WTC11 (cell line): ENCODE results near the gene THBD. TPM values are rescaled to one million over a fixed set of nuclear protein-coding genes. Genes with fewer than 3 reads are reported as not detected.

Source experiments
- ATAC-seq: fragments of 200-7000 bp; cut with Tn5 transposase; 2 replicates; pipeline ENCODE4 v1.10.0; 2021; ENCODE audit warnings: mild to moderate bottlenecking, moderate library complexity
- Bru-seq: library from RNA; stranded (reverse); fragments of 400-500 nt; gene quantifications from one replicate; lab custom pipeline; 2021; lab: Mats Ljungman, UMichigan
- CTCF ChIA-PET: fragments of 300-600 bp; sonication (Branson Sonifier 250); formaldehyde crosslinking; loops from one replicate; lab custom pipeline; 2021; ENCODE audit warnings: antibody characterized with exemption; lab: Charles Lee
- POLR2A ChIA-PET: fragments of 350-600 bp; sonication (Branson Sonifier 250); formaldehyde crosslinking; loops from one replicate; lab custom pipeline; 2021; ENCODE audit warnings: antibody characterized with exemption; lab: Charles Lee
- DNase-seq: peaks from one replicate; pipeline ENCODE4 v3.0.0; 2021; ENCODE audit warnings: low spot score
- H3K27ac Mint-ChIP-seq: 2 replicates; pipeline ENCODE4 v1.8.0; 2021; ENCODE audit warnings: mixed read lengths
- H3K27me3 Mint-ChIP-seq: 2 replicates; pipeline ENCODE4 v1.8.0; 2021; ENCODE audit warnings: low read depth, mild to moderate bottlenecking, moderate library complexity, mixed read lengths
- H3K36me3 Mint-ChIP-seq: 2 replicates; pipeline ENCODE4 v1.8.0; 2021; ENCODE audit warnings: mixed read lengths
- H3K4me1 Mint-ChIP-seq: 2 replicates; pipeline ENCODE4 v1.8.0; 2022; ENCODE audit warnings: mixed read lengths
- H3K4me3 Mint-ChIP-seq: 2 replicates; pipeline ENCODE4 v1.8.0; 2021; ENCODE audit warnings: mild to moderate bottlenecking, moderate library complexity, mixed read lengths
- H3K9me3 Mint-ChIP-seq: 2 replicates; pipeline ENCODE4 v1.8.0; 2021; ENCODE audit warnings: mixed read lengths
- ARID4B ChIP-seq: sonication (generic); formaldehyde crosslinking; IDR thresholded peaks from 2 replicates; pipeline ENCODE4 v1.8.0; 2023; ENCODE audit warnings: missing genetic modification reagents, mild to moderate bottlenecking, borderline replicate concordance
- ATF3 ChIP-seq: sonication (generic); formaldehyde crosslinking; conservative IDR thresholded peaks from 2 replicates; pipeline ENCODE4 v1.8.1; 2022; ENCODE audit warnings: mild to moderate bottlenecking, missing genetic modification reagents
- ATF6 ChIP-seq: sonication (generic); formaldehyde crosslinking; IDR thresholded peaks from 2 replicates; pipeline ENCODE4 v1.8.1; 2023; ENCODE audit warnings: mild to moderate bottlenecking, missing genetic modification reagents
- CREM ChIP-seq: sonication (generic); formaldehyde crosslinking; IDR thresholded peaks from 2 replicates; pipeline ENCODE4 v1.8.1; 2022; ENCODE audit warnings: mild to moderate bottlenecking, missing genetic modification reagents, moderate library complexity
- E2F1 ChIP-seq: sonication (generic); formaldehyde crosslinking; IDR thresholded peaks from 2 replicates; pipeline ENCODE4 v1.8.0; 2022; ENCODE audit warnings: mild to moderate bottlenecking, missing genetic modification reagents
- E2F5 ChIP-seq: sonication (generic); formaldehyde crosslinking; IDR thresholded peaks from 2 replicates; pipeline ENCODE4 v1.8.1; 2022; ENCODE audit warnings: mild to moderate bottlenecking, moderate library complexity, missing genetic modification reagents
- EMX1 ChIP-seq: fragments of 250-450 bp; sonication (Bioruptor Pico); IDR thresholded peaks from 2 replicates; pipeline ENCODE4 v1.8.0; 2021; ENCODE audit warnings: mild to moderate bottlenecking
- ERG ChIP-seq: fragments of 250-450 bp; sonication (Bioruptor Pico); IDR thresholded peaks from 2 replicates; pipeline ENCODE4 v1.8.0; 2021; ENCODE audit warnings: mild to moderate bottlenecking
- MYBL2 ChIP-seq: sonication (generic); formaldehyde crosslinking; IDR thresholded peaks from 2 replicates; pipeline ENCODE4 v1.8.1; 2023; ENCODE audit warnings: mild to moderate bottlenecking, moderate library complexity, missing genetic modification reagents
- SMAD3 ChIP-seq: sonication (generic); formaldehyde crosslinking; IDR thresholded peaks from 2 replicates; pipeline ENCODE4 v1.8.0; 2022; ENCODE audit warnings: missing genetic modification reagents, mild to moderate bottlenecking, borderline replicate concordance
- SP1 ChIP-seq: sonication (generic); formaldehyde crosslinking; conservative IDR thresholded peaks from 2 replicates; pipeline ENCODE4 v1.8.1; 2022; ENCODE audit warnings: missing genetic modification reagents
- STAT6 ChIP-seq: sonication (generic); formaldehyde crosslinking; conservative IDR thresholded peaks from 2 replicates; pipeline ENCODE4 v1.8.1; 2023; ENCODE audit warnings: mild to moderate bottlenecking, low read depth, missing genetic modification reagents, moderate library complexity
- USF1 ChIP-seq: sonication (generic); formaldehyde crosslinking; IDR thresholded peaks from 2 replicates; pipeline ENCODE4 v1.8.0; 2022; ENCODE audit warnings: mild to moderate bottlenecking, missing genetic modification reagents
- ZNF532 ChIP-seq: fragments of 250-450 bp; sonication (Bioruptor Pico); IDR thresholded peaks from 2 replicates; pipeline ENCODE4 v1.9.0; 2021; ENCODE audit warnings: mild to moderate bottlenecking, borderline replicate concordance
- long read RNA-seq, 3 experiments: library from RNA in 1 of 3; library from capped mRNA in 1 of 3; library from polyadenylated mRNA in 1 of 3; unstranded in 2 of 3; stranded (forward) in 1 of 3; transcript quantifications; one replicate each; pipeline ENCODE4 v2.0.0, GENCODE V29; 2021
- total RNA-seq: library from RNA; stranded (reverse); gene quantifications from 3 replicates; pipeline ENCODE4 v1.2.3, GENCODE V29; 2021

THBD gene
- total RNA-seq, result 0.34 to 1.0 TPM (median 0.92 TPM) in 3 replicates
- percentile 32 among the genes with signal in this experiment for Bru-seq, nascent RNA
- long read RNA-seq, experiment 1, full-length matches to known transcripts, result 1 of 1 reads
- long read RNA-seq, experiment 1, partial matches to known transcripts, result 0 of 1 reads
- long read RNA-seq, experiment 1, other reads (novel, unspliced or antisense), result 0 of 1 reads
- long read RNA-seq, experiment 2, full-length matches to known transcripts, result 1 of 1 reads
- long read RNA-seq, experiment 2, partial matches to known transcripts, result 0 of 1 reads
- long read RNA-seq, experiment 2, other reads (novel, unspliced or antisense), result 0 of 1 reads
- long read RNA-seq, experiment 3, result 0 reads

GRCh38 chr20:23049201-23050075, at the start of gene THBD:
THBD (minus strand) TSS chr20:23049672; CDS start chr20:23049504, 168 bp downstream.
- ChIA-PET CTCF (interaction anchor here (0.5 to 6.0 kb wide), 28 partner anchors 7 to 640 kb away, joined by 3 to 126 read pairs (median 10); partner anchors contain the start of genes NXT1 and SSTR4), POLR2A (no interaction called here)
- H3K4me3 Mint-ChIP-seq, result peak within 1 kb of the TSS; percentile 89
- peaks cover 27% of the 10 kb centered on the region for H3K4me1 Mint-ChIP-seq
- ATAC-seq (peak; percentile 23), DNase-seq (peak; percentile 56)
- H3K9me3 Mint-ChIP-seq, result no peaks in the 10 kb centered on the region
- no peaks in the 10 kb centered on the region for H3K36me3 Mint-ChIP-seq
- peaks cover 86% of the 10 kb centered on the region for H3K27me3 Mint-ChIP-seq
- no peak within 1 kb of the TSS for H3K27ac Mint-ChIP-seq
- TF ChIP-seq ATF3 (CRISPR knock-in tag), result no peak
- TF ChIP-seq ARID4B, result peak; percentile 86; the same call in 1 of the 2 replicates
- TF ChIP-seq E2F5 (CRISPR knock-in tag), result peak; percentile 67; the same call in 1 of the 2 replicates
- TF ChIP-seq ATF6 (CRISPR knock-in tag), result no peak
- peak; percentile 69 for TF ChIP-seq USF1
- TF ChIP-seq EMX1 (CRISPR knock-in tag), result no peak
- 0 out of 2 replicates have a peak, but pooled peaks have one; percentile 13 for TF ChIP-seq CREM (CRISPR knock-in tag)
- 0 out of 2 replicates have a peak, but pooled peaks have one; percentile 37 for TF ChIP-seq E2F1 (CRISPR knock-in tag)
- peak; percentile 82 for TF ChIP-seq SMAD3 (CRISPR knock-in tag)
- no peak for TF ChIP-seq ZNF532
- no peak for TF ChIP-seq STAT6 (CRISPR knock-in tag)
- peak; percentile 45 for TF ChIP-seq MYBL2 (CRISPR knock-in tag)
- TF ChIP-seq ERG (CRISPR knock-in tag), result no peak
- TF ChIP-seq SP1 (CRISPR knock-in tag), result no peak
